DOHH2 (cell line): ENCODE data around the gene NFATC2IP.
A peak's percentile ranks its signal among the peaks of the same experiment; 100 is the strongest.

Experiments used
- H3F3A ChIP-seq: fragments of 200-600 bp; sonication (generic), shearing (Covaris generic); 2 replicates; pipeline ENCODE4 v1.6.0; 2016; ENCODE audit warnings: antibody characterized with exemption, mild to moderate bottlenecking; ENCODE audit not compliant: control insufficient read depth, insufficient read depth
- H3K27ac ChIP-seq: fragments of 200-600 bp; sonication (generic); 2 replicates; pipeline ENCODE4 v1.5.1; 2014; ENCODE audit warnings: low read depth, mild to moderate bottlenecking, low read length, moderate library complexity
- H3K27me3 ChIP-seq: fragments of 200-600 bp; sonication (generic); 2 replicates; pipeline ENCODE4 v1.6.1; 2014; ENCODE audit warnings: mild to moderate bottlenecking, low read length, mixed read lengths; ENCODE audit not compliant: control insufficient read depth
- H3K36me3 ChIP-seq: fragments of 200-600 bp; sonication (generic); 2 replicates; pipeline ENCODE4 v1.6.1; 2014; ENCODE audit warnings: mild to moderate bottlenecking, low read length, moderate library complexity, mixed read lengths; ENCODE audit not compliant: control insufficient read depth
- H3K4me1 ChIP-seq: fragments of 200-600 bp; sonication (generic); 2 replicates; pipeline ENCODE4 v1.6.1; 2014; ENCODE audit warnings: mild to moderate bottlenecking, low read length, mixed read lengths; ENCODE audit not compliant: control insufficient read depth
- H3K4me2 ChIP-seq: fragments of 200-600 bp; sonication (generic); 2 replicates; pipeline ENCODE4 v1.6.0; 2014; ENCODE audit warnings: mild to moderate bottlenecking, low read length, moderate library complexity
- H3K4me3 ChIP-seq: fragments of 200-600 bp; sonication (generic); 2 replicates; pipeline ENCODE4 v1.5.1; 2014; ENCODE audit warnings: mild to moderate bottlenecking, low read length, mixed read lengths
- H3K79me2 ChIP-seq: fragments of 200-600 bp; sonication (generic); 2 replicates; pipeline ENCODE4 v1.6.1; 2014; ENCODE audit warnings: mild to moderate bottlenecking, low read length, mixed read lengths; ENCODE audit not compliant: control insufficient read depth
- H3K9me2 ChIP-seq: fragments of 200-600 bp; sonication (generic); replicated peaks from 2 replicates; pipeline ENCODE4 v1.6.1; 2014; ENCODE audit warnings: mild to moderate bottlenecking, low read length, mixed read lengths; ENCODE audit not compliant: control insufficient read depth
- H3K9me3 ChIP-seq: fragments of 200-600 bp; sonication (generic); 2 replicates; pipeline ENCODE4 v1.6.1; 2014; ENCODE audit warnings: antibody characterized with exemption, low read length, mixed read lengths; ENCODE audit not compliant: control insufficient read depth, insufficient read depth
- H4K20me1 ChIP-seq: fragments of 200-600 bp; sonication (generic); 2 replicates; pipeline ENCODE4 v1.6.0; 2014; ENCODE audit warnings: low read depth, mild to moderate bottlenecking, antibody characterized with exemption, low read length, moderate library complexity; ENCODE audit not compliant: control insufficient read depth, insufficient read depth
- EZH2phosphoT487 ChIP-seq: fragments of 200-600 bp; sonication (generic); IDR thresholded peaks from 2 replicates; pipeline ENCODE4 v1.6.1; 2017; ENCODE audit warnings: borderline replicate concordance, mild to moderate bottlenecking, antibody characterized with exemption, low read length, moderate library complexity, mixed read lengths
- TF ChIP-seq, protein P1 (sequence below): fragments of 200-600 bp; sonication (generic); IDR thresholded peaks from one replicate; pipeline ENCODE4 v1.5.1; 2014; ENCODE audit warnings: antibody characterized with exemption, mild to moderate bottlenecking, low read depth, low read length; ENCODE audit not compliant: poor library complexity, severe bottlenecking

The NFATC2IP gene

DNA sequence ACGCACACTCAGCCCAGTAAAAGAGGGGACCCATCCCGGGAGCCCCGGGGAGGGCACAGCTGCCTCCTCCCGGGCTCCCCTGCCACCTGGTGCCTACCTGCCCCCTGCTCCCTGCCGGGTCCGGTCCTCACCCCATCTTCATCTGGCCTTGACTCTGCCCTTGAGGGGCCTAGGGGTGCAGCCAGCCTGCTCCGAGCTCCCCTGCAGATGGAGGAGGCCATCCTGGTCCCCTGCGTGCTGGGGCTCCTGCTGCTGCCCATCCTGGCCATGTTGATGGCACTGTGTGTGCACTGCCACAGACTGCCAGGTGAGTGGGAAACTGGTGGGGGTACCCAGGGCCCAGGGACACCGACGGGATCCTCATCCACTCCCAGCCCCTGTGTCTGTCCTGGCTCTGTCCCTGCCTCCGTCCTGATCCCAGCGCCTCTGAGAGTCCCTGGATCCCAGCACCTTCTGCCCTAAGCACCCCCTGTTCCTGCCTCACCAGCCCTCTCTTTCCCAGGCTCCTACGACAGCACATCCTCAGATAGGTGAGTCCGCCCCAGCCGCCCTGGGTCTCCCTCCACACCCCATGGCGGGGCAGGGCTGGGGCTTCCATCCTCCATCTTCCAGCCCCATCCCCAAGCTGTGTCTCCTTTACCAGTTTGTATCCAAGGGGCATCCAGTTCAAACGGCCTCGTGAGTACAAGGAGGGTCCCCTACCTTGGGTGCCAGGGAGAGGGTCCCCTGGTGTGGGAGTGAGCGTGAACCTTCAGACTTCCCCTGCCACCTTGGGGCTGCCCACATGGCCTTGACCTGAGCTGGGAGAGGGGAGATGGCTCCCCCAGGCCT is 34.7 kb downstream of the NFATC2IP start:
- Histone ChIP-seq H3F3A (no peaks in the 10 kb centered on the region), H4K20me1 (no peaks in the 10 kb centered on the region), H3K36me3 (peaks cover 16% of the 10 kb centered on the region), H3K9me3 (peaks cover 9% of the 10 kb centered on the region; the same call in 1 of the 2 replicates), H3K27ac (no peak overlapping the region), H3K79me2 (no peaks in the 10 kb centered on the region), H3K9me2 (no peaks in the 10 kb centered on the region), H3K4me2 (peak overlapping the region; percentile 69), H3K4me3 (peak overlapping the region; percentile 45), H3K4me1 (peaks cover 16% of the 10 kb centered on the region), H3K27me3 (no peaks in the 10 kb centered on the region)
- no peak for TF ChIP-seq EZH2phosphoT487
- TF ChIP-seq, protein P1, sequence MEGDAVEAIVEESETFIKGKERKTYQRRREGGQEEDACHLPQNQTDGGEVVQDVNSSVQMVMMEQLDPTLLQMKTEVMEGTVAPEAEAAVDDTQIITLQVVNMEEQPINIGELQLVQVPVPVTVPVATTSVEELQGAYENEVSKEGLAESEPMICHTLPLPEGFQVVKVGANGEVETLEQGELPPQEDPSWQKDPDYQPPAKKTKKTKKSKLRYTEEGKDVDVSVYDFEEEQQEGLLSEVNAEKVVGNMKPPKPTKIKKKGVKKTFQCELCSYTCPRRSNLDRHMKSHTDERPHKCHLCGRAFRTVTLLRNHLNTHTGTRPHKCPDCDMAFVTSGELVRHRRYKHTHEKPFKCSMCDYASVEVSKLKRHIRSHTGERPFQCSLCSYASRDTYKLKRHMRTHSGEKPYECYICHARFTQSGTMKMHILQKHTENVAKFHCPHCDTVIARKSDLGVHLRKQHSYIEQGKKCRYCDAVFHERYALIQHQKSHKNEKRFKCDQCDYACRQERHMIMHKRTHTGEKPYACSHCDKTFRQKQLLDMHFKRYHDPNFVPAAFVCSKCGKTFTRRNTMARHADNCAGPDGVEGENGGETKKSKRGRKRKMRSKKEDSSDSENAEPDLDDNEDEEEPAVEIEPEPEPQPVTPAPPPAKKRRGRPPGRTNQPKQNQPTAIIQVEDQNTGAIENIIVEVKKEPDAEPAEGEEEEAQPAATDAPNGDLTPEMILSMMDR: no peak

DNA sequence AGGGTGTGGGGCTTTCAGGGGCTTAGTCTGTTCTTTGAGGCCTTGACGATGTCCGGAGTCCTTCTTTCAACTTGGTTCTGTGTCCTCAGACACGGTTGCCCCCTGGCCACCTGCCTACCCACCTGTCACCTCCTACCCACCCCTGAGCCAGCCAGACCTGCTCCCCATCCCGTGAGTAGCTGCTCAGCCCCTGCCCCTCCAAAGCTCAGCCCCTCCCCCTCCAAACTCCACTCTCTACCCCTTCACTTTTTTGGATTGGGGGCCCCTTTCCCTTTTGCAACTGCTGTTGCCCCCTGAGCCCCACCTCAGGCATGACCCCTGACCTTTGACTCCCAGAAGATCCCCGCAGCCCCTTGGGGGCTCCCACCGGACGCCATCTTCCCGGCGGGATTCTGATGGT is 35.3 kb downstream of the NFATC2IP start:
- Histone ChIP-seq H3K36me3 (peaks cover 13% of the 10 kb centered on the region), H3F3A (no peaks in the 10 kb centered on the region)

DNA sequence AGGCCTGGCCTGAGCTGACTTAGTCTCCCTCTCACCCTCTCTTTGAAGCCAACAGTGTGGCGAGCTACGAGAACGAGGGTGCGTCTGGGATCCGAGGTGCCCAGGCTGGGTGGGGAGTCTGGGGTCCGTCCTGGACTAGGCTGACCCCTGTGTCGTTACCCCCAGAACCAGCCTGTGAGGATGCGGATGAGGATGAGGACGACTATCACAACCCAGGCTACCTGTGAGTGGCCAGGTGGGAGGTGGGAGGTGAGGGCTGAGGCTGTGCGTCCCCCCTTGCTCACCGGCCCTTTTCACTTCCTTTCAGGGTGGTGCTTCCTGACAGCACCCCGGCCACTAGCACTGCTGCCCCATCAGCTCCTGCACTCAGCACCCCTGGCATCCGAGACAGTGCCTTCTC is 35.8 kb downstream of the NFATC2IP start:
- H3K79me2 ChIP-seq: no peaks in the 10 kb centered on the region
- H4K20me1 ChIP-seq: no peaks in the 10 kb centered on the region
- peaks cover 9% of the 10 kb centered on the region for H3K36me3 ChIP-seq
- peaks cover 16% of the 10 kb centered on the region for H3K4me1 ChIP-seq
- H3K9me3 ChIP-seq: peaks cover 7% of the 10 kb centered on the region; the same call in 1 of the 2 replicates
- H3K4me3 ChIP-seq: no peak overlapping the region
- no peak overlapping the region for H3K4me2 ChIP-seq
- no peak overlapping the region for H3K27ac ChIP-seq
- no peaks in the 10 kb centered on the region for H3K27me3 ChIP-seq
- H3F3A ChIP-seq: no peaks in the 10 kb centered on the region
- H3K9me2 ChIP-seq: no peaks in the 10 kb centered on the region
- TF ChIP-seq, protein P1: no peak
- TF ChIP-seq EZH2phosphoT487: no peak

More for the DNA sequence above, 35.3 kb downstream of the NFATC2IP start:
- Histone ChIP-seq H3K79me2 (no peaks in the 10 kb centered on the region), H3K9me3 (peaks cover 9% of the 10 kb centered on the region; the same call in 1 of the 2 replicates), H3K4me1 (peaks cover 16% of the 10 kb centered on the region), H3K27me3 (no peaks in the 10 kb centered on the region), H3K9me2 (no peaks in the 10 kb centered on the region), H3K27ac (no peak overlapping the region), H3K4me2 (no peak overlapping the region), H3K4me3 (no peak overlapping the region), H4K20me1 (no peaks in the 10 kb centered on the region)
- TF ChIP-seq, protein P1: no peak
- no peak for TF ChIP-seq EZH2phosphoT487
